Caco-2 (cell line): ENCODE data around the gene PTPRB. TPM values are rescaled to one million over a fixed set of nuclear protein-coding genes. Genes with fewer than 3 reads are reported as not detected.

Experiments used
- BruUV-seq: library from RNA; stranded (reverse); fragments of 400-500 nt; replicated peaks from 2 replicates; lab custom pipeline; 2021; lab: Mats Ljungman, UMichigan
- CTCF ChIA-PET: fragments of 300-600 bp; sonication (Branson Sonifier 250); formaldehyde crosslinking; loops from one replicate; lab custom pipeline; 2022; ENCODE audit warnings: antibody characterized with exemption; lab: Charles Lee
- POLR2A ChIA-PET: fragments of 300-600 bp; sonication (Branson Sonifier 250); formaldehyde crosslinking; loops from one replicate; lab custom pipeline; 2022; ENCODE audit warnings: antibody characterized with exemption; lab: Charles Lee
- DNase-seq, 2 experiments: peaks; one replicate each; pipeline versions ENCODE4 v3.0.0 to v3.0.0-alpha.2; 2020 to 2022
- H3K27me3 ChIP-seq: replicated peaks from 2 replicates; pipeline ENCODE4 v1.6.0; 2011; ENCODE audit warnings: low read length; ENCODE audit not compliant: control insufficient read depth, insufficient read depth
- H3K36me3 ChIP-seq: 2 replicates; pipeline ENCODE4 v1.5.1; 2011; ENCODE audit warnings: low read length; ENCODE audit not compliant: control insufficient read depth, insufficient read depth
- H3K4me1 ChIP-seq: fragments of 250-450 bp; sonication (Bioruptor Pico); 2 replicates; pipeline ENCODE4 v1.5.1; 2020; ENCODE audit warnings: mild to moderate bottlenecking
- H3K4me3 ChIP-seq: 2 replicates; pipeline ENCODE4 v1.5.1; 2011; ENCODE audit warnings: low read depth, mild to moderate bottlenecking, control low read depth, low read length
- H3K9me3 ChIP-seq: fragments of 250-450 bp; sonication (Bioruptor Pico); 2 replicates; pipeline ENCODE4 v1.5.1; 2020; ENCODE audit warnings: mild to moderate bottlenecking, moderate library complexity
- H3K27ac Mint-ChIP-seq: one replicate; pipeline ENCODE4 v1.8.0; 2022; ENCODE audit warnings: mixed read lengths; ENCODE audit not compliant: unreplicated experiment
- H3K27me3 Mint-ChIP-seq: one replicate; pipeline ENCODE4 v1.8.0; 2022; ENCODE audit warnings: mixed read lengths; ENCODE audit not compliant: insufficient read depth, unreplicated experiment
- H3K36me3 Mint-ChIP-seq: one replicate; pipeline ENCODE4 v1.8.0; 2022; ENCODE audit warnings: mild to moderate bottlenecking, mixed read lengths; ENCODE audit not compliant: insufficient read depth, unreplicated experiment
- H3K4me1 Mint-ChIP-seq: one replicate; pipeline ENCODE4 v1.8.0; 2022; ENCODE audit warnings: low read depth, mixed read lengths; ENCODE audit not compliant: unreplicated experiment
- H3K4me3 Mint-ChIP-seq: one replicate; pipeline ENCODE4 v1.8.0; 2022; ENCODE audit warnings: mild to moderate bottlenecking, moderate library complexity, mixed read lengths; ENCODE audit not compliant: unreplicated experiment
- H3K9me3 Mint-ChIP-seq: one replicate; pipeline ENCODE4 v1.8.0; 2022; ENCODE audit warnings: mixed read lengths; ENCODE audit not compliant: unreplicated experiment
- intact Hi-C: fragments of 100-400 bp; cut with micrococcal nuclease; formaldehyde crosslinking; loops from one replicate; pipeline ENCODE4 v1.10.0; 2022; ENCODE audit not compliant: unreplicated experiment
- total RNA-seq: library from RNA; stranded (reverse); gene quantifications from 2 replicates; pipeline ENCODE4 v1.2.3, GENCODE V29; 2022
- TF ChIP-seq, protein P1 (sequence below), 2 experiments: fragments of 200-600 bp in 1 of 2; IDR thresholded peaks; 1 replicate in 1 of 2; 2 replicates in 1 of 2; pipeline versions ENCODE4 v1.5.1 to v1.8.0; 2011 to 2022; ENCODE audit warnings: antibody characterized with exemption in 1 of 2, control low read depth in 1 of 2, inconsistent platforms in 1 of 2, low read depth in 1 of 2, low read length in 1 of 2, mild to moderate bottlenecking in 1 of 2, moderate library complexity in 1 of 2; ENCODE audit not compliant: insufficient read depth in 1 of 2, severe bottlenecking in 1 of 2, unreplicated experiment in 1 of 2

The PTPRB gene
- total RNA-seq, 1 experiment from 2014 or later, result 0.73 TPM

DNA sequence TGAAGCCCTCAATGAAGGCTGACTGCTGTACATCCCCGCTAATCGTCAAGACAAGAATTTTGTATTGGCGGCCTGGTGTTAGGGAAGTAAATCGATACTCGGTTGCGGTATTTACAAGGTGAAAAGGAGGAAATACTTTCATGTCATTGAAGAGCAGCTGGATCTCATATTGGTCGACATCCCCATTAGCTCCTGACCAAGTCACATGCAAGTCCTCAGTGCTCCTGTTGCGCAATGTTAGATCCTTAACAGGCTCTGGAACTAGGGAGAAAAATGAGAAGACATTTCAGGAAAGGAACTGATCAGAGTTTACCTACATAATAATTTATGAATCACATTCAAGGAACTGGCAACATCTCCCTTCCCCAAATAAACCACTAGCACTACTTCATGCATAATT lies 66.2 kb downstream of the PTPRB start:
- H3K4me1 ChIP-seq, result no peaks in the 10 kb centered on the region
- Mint-ChIP-seq H3K36me3 (no peaks in the 10 kb centered on the region), H3K9me3 (no peaks in the 10 kb centered on the region), H3K27ac (no peak overlapping the region), H3K4me1 (no peaks in the 10 kb centered on the region), H3K27me3 (peaks cover 3% of the 10 kb centered on the region), H3K4me3 (no peak overlapping the region)
- H3K36me3 ChIP-seq, result no peaks in the 10 kb centered on the region
- CTCF ChIA-PET, result no interaction called here
- BruUV-seq, result no TSS peak
- POLR2A ChIA-PET, result no interaction called here
- no peak overlapping the region for H3K4me3 ChIP-seq
- no peaks in the 10 kb centered on the region for H3K27me3 ChIP-seq
- TF ChIP-seq, protein P1, sequence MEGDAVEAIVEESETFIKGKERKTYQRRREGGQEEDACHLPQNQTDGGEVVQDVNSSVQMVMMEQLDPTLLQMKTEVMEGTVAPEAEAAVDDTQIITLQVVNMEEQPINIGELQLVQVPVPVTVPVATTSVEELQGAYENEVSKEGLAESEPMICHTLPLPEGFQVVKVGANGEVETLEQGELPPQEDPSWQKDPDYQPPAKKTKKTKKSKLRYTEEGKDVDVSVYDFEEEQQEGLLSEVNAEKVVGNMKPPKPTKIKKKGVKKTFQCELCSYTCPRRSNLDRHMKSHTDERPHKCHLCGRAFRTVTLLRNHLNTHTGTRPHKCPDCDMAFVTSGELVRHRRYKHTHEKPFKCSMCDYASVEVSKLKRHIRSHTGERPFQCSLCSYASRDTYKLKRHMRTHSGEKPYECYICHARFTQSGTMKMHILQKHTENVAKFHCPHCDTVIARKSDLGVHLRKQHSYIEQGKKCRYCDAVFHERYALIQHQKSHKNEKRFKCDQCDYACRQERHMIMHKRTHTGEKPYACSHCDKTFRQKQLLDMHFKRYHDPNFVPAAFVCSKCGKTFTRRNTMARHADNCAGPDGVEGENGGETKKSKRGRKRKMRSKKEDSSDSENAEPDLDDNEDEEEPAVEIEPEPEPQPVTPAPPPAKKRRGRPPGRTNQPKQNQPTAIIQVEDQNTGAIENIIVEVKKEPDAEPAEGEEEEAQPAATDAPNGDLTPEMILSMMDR (IDR thresholded peaks at IDR 0.05; ENCODE audit: insufficient read depth in 1 of 2, low read depth in 1 of 2, low read length in 1 of 2, severe bottlenecking in 1 of 2, unreplicated experiment in 1 of 2), result no peak
- intact Hi-C loops, result no loop called here
- no peaks in the 10 kb centered on the region for H3K9me3 ChIP-seq
- DNase-seq, result no peak

GRCh38 chr12:70561550-70561949 lies 75.7 kb downstream of the PTPRB start:
- BruUV-seq, result no TSS peak
- H3K4me3 ChIP-seq, result no peak overlapping the region
- no peak overlapping the region for H3K4me3 Mint-ChIP-seq
- TF ChIP-seq, protein P1 (IDR thresholded peaks at IDR 0.05; ENCODE audit: insufficient read depth in 1 of 2, low read depth in 1 of 2, low read length in 1 of 2, severe bottlenecking in 1 of 2, unreplicated experiment in 1 of 2), result no peak
- no peaks in the 10 kb centered on the region for H3K4me1 Mint-ChIP-seq
- H3K4me1 ChIP-seq, result no peaks in the 10 kb centered on the region
- no peaks in the 10 kb centered on the region for H3K36me3 ChIP-seq
- ChIA-PET CTCF (interaction anchor here (0.6 kb wide), 1 partner anchor 172 kb away, joined by 8 read pairs; no protein-coding TSS in a partner anchor), POLR2A (no interaction called here)
- no peaks in the 10 kb centered on the region for H3K9me3 Mint-ChIP-seq
- no peaks in the 10 kb centered on the region for H3K9me3 ChIP-seq
- no peaks in the 10 kb centered on the region for H3K36me3 Mint-ChIP-seq
- H3K27me3 Mint-ChIP-seq, result peaks cover 6% of the 10 kb centered on the region
- no peak overlapping the region for H3K27ac Mint-ChIP-seq
- intact Hi-C loops, result no loop called here
- DNase-seq, result no peak
- H3K27me3 ChIP-seq, result no peaks in the 10 kb centered on the region

DNA sequence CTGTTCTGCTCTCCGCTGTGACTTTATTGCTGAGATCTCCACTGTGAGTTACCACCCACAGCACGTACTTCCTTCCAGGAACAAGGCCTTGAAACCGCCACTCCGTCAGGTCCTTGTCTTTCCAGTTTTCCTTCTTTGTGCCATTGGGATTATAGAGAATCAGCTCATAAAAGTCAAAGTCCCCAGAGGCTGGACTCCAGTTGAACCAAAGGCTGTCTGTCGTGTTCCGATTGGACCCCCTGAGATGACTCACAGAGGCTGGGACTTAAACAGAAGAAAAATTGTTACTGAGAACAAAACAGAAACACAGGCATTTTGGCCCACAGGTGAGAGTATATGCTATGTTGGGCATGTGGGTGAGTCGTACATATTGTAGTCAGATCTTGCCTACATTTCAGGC lies 76.6 kb downstream of the PTPRB start:
- H3K9me3 Mint-ChIP-seq, result no peaks in the 10 kb centered on the region
- DNase-seq, result no peak
- Histone ChIP-seq H3K4me3 (no peak overlapping the region), H3K27me3 (no peaks in the 10 kb centered on the region), H3K36me3 (no peaks in the 10 kb centered on the region), H3K4me1 (no peaks in the 10 kb centered on the region), H3K9me3 (no peaks in the 10 kb centered on the region)
- no peaks in the 10 kb centered on the region for H3K36me3 Mint-ChIP-seq
- no peak overlapping the region for H3K4me3 Mint-ChIP-seq
- TF ChIP-seq, protein P1 (IDR thresholded peaks at IDR 0.05; ENCODE audit: insufficient read depth in 1 of 2, low read depth in 1 of 2, low read length in 1 of 2, severe bottlenecking in 1 of 2, unreplicated experiment in 1 of 2), result no peak
- POLR2A ChIA-PET, result no interaction called here
- peaks cover 11% of the 10 kb centered on the region for H3K27me3 Mint-ChIP-seq
- intact Hi-C loops, result no loop called here
- no TSS peak for BruUV-seq
- CTCF ChIA-PET, result no interaction called here
- no peak overlapping the region for H3K27ac Mint-ChIP-seq
- no peaks in the 10 kb centered on the region for H3K4me1 Mint-ChIP-seq
